ENCODE measurements around the gene OPRD1.
A peak's percentile ranks its signal among the peaks of the same experiment; 100 is the strongest.

The OPRD1 gene

GRCh38 chr1:28882009-28882628 is 70.1 kb downstream of the OPRD1 start:
- Histone ChIP-seq H3K27me3 (ENCODE audit: control insufficient read depth, insufficient read depth, low read length) (no peaks in the 10 kb centered on the region), H3K27ac (ENCODE audit: low read depth, low read length) (no peak overlapping the region), H3K4me1 (ENCODE audit: control insufficient read depth, insufficient read depth, low read length) (peaks cover 12% of the 10 kb centered on the region), H3K9ac (ENCODE audit: low read length) (no peak overlapping the region), H3K4me3 (ENCODE audit: low read length) (no peak overlapping the region), H3K36me3 (ENCODE audit: control insufficient read depth, insufficient read depth, low read length) (no peaks in the 10 kb centered on the region)

DNA sequence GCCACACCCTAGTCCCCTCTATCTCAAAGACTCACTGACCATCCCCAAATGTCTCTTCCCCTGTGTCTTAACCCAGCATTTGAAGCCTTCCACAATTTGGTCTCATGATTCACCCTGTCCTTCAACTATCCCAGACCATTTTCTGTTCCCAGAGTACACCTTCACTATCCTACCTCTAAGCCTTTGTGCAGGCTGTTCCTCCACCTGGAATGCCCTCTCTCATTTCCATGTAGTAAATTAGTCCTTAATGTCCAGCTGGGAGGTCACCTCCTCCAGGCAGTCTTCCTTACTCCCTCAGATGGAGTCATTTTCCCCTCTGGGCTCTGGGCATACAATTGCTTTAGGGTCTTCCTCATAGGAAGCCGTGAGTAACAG is 71.3 kb downstream of the OPRD1 start:
- Histone ChIP-seq H3K27ac (ENCODE audit: low read depth, low read length) (no peak overlapping the region), H3K36me3 (ENCODE audit: control insufficient read depth, insufficient read depth, low read length) (no peaks in the 10 kb centered on the region), H3K9ac (ENCODE audit: low read length) (no peak overlapping the region), H3K27me3 (ENCODE audit: control insufficient read depth, insufficient read depth, low read length) (no peaks in the 10 kb centered on the region), H3K4me1 (ENCODE audit: control insufficient read depth, insufficient read depth, low read length) (peaks cover 12% of the 10 kb centered on the region), H3K4me3 (ENCODE audit: low read length) (no peak overlapping the region)

GRCh38 chr1:28885472-28885877 is 73.5 kb downstream of the OPRD1 start:
- Histone ChIP-seq H3K9ac (ENCODE audit: low read length) (no peak overlapping the region), H3K27me3 (ENCODE audit: control insufficient read depth, insufficient read depth, low read length) (no peaks in the 10 kb centered on the region), H3K4me1 (ENCODE audit: control insufficient read depth, insufficient read depth, low read length) (peaks cover 12% of the 10 kb centered on the region), H3K36me3 (ENCODE audit: control insufficient read depth, insufficient read depth, low read length) (no peaks in the 10 kb centered on the region), H3K27ac (ENCODE audit: low read depth, low read length) (peak overlapping the region; percentile 56), H3K4me3 (ENCODE audit: low read length) (no peak overlapping the region)

- Histone ChIP-seq H3K4me1 (ENCODE audit: control insufficient read depth, insufficient read depth, low read length) (peaks cover 12% of the 10 kb centered on the region), H3K27ac (ENCODE audit: low read depth, low read length) (peak overlapping the region; percentile 41), H3K36me3 (ENCODE audit: control insufficient read depth, insufficient read depth, low read length) (no peaks in the 10 kb centered on the region), H3K27me3 (ENCODE audit: control insufficient read depth, insufficient read depth, low read length) (no peaks in the 10 kb centered on the region), H3K4me3 (ENCODE audit: low read length) (peak overlapping the region; percentile 95), H3K9ac (ENCODE audit: low read length) (no peak overlapping the region)
Observed at GRCh38 chr1:28885977-28886730, 74.2 kb downstream of the OPRD1 start.

GRCh38 chr1:28886731-28887418 is 74.9 kb downstream of the OPRD1 start:
- Histone ChIP-seq H3K9ac (ENCODE audit: low read length) (peak overlapping the region; percentile 80), H3K27ac (ENCODE audit: low read depth, low read length) (peak overlapping the region; percentile 41), H3K4me1 (ENCODE audit: control insufficient read depth, insufficient read depth, low read length) (peaks cover 12% of the 10 kb centered on the region), H3K36me3 (ENCODE audit: control insufficient read depth, insufficient read depth, low read length) (no peaks in the 10 kb centered on the region), H3K4me3 (ENCODE audit: low read length) (peak overlapping the region; percentile 95), H3K27me3 (ENCODE audit: control insufficient read depth, insufficient read depth, low read length) (no peaks in the 10 kb centered on the region)

GRCh38 chr1:28887419-28887834 is 75.5 kb downstream of the OPRD1 start:
- Histone ChIP-seq H3K36me3 (ENCODE audit: control insufficient read depth, insufficient read depth, low read length) (no peaks in the 10 kb centered on the region), H3K4me1 (ENCODE audit: control insufficient read depth, insufficient read depth, low read length) (peaks cover 9% of the 10 kb centered on the region), H3K9ac (ENCODE audit: low read length) (peak overlapping the region; percentile 80), H3K27me3 (ENCODE audit: control insufficient read depth, insufficient read depth, low read length) (no peaks in the 10 kb centered on the region), H3K27ac (ENCODE audit: low read depth, low read length) (peak overlapping the region; percentile 41), H3K4me3 (ENCODE audit: low read length) (peak overlapping the region; percentile 95)

GRCh38 chr1:28887835-28888682 is 76.1 kb downstream of the OPRD1 start:
- Histone ChIP-seq H3K9ac (ENCODE audit: low read length) (peak overlapping the region; percentile 61), H3K4me3 (ENCODE audit: low read length) (peak overlapping the region; percentile 95), H3K4me1 (ENCODE audit: control insufficient read depth, insufficient read depth, low read length) (peaks cover 7% of the 10 kb centered on the region), H3K27ac (ENCODE audit: low read depth, low read length) (peak overlapping the region; percentile 41), H3K36me3 (ENCODE audit: control insufficient read depth, insufficient read depth, low read length) (no peaks in the 10 kb centered on the region), H3K27me3 (ENCODE audit: control insufficient read depth, insufficient read depth, low read length) (no peaks in the 10 kb centered on the region)

DNA sequence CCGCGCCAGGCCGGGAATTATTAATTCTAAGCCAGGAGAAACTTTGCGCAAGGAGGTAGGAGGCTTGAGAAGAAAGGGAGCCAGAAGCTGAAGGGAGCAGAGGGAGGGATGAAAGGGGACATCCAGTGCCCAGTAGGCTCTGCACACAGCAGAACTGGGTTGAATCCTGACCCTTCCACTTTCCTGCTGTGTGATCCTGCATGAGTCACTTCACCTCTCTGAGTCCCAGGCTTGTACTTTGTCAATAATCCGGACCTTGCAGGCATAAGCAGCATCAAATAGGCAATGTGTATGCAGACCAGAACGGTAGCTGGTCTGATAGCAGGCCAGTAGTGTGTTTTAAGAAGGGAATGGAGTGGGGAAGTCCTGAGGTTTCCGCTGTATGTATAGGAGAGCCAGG is 76.9 kb downstream of the OPRD1 start:
- Histone ChIP-seq H3K4me3 (ENCODE audit: low read length) (no peak overlapping the region), H3K4me1 (ENCODE audit: control insufficient read depth, insufficient read depth, low read length) (peaks cover 7% of the 10 kb centered on the region), H3K9ac (ENCODE audit: low read length) (no peak overlapping the region), H3K27ac (ENCODE audit: low read depth, low read length) (no peak overlapping the region), H3K36me3 (ENCODE audit: control insufficient read depth, insufficient read depth, low read length) (peaks cover 2% of the 10 kb centered on the region), H3K27me3 (ENCODE audit: control insufficient read depth, insufficient read depth, low read length) (no peaks in the 10 kb centered on the region)

- Histone ChIP-seq H3K27me3 (ENCODE audit: control insufficient read depth, insufficient read depth, low read length) (no peaks in the 10 kb centered on the region), H3K27ac (ENCODE audit: low read depth, low read length) (no peak overlapping the region), H3K4me3 (ENCODE audit: low read length) (no peak overlapping the region), H3K9ac (ENCODE audit: low read length) (no peak overlapping the region), H3K36me3 (ENCODE audit: control insufficient read depth, insufficient read depth, low read length) (peaks cover 2% of the 10 kb centered on the region), H3K4me1 (ENCODE audit: control insufficient read depth, insufficient read depth, low read length) (peaks cover 7% of the 10 kb centered on the region)
Observed at GRCh38 chr1:28889357-28889756, 77.4 kb downstream of the OPRD1 start.

- no peak overlapping the region for H3K27ac ChIP-seq (ENCODE audit: low read depth, low read length)
Observed at GRCh38 chr1:28890435-28890834, 78.5 kb downstream of the OPRD1 start.

GRCh38 chr1:28890836-28891235 is 78.9 kb downstream of the OPRD1 start:
- H3K27me3 ChIP-seq (ENCODE audit: control insufficient read depth, insufficient read depth, low read length) = no peaks in the 10 kb centered on the region
- H3K4me3 ChIP-seq (ENCODE audit: low read length) = no peak overlapping the region
- peaks cover 2% of the 10 kb centered on the region for H3K36me3 ChIP-seq (ENCODE audit: control insufficient read depth, insufficient read depth, low read length)
- no peak overlapping the region for H3K9ac ChIP-seq (ENCODE audit: low read length)
- H3K27ac ChIP-seq (ENCODE audit: low read depth, low read length) = no peak overlapping the region
- H3K4me1 ChIP-seq (ENCODE audit: control insufficient read depth, insufficient read depth, low read length) = peaks cover 3% of the 10 kb centered on the region

More at GRCh38 chr1:28890435-28890834, 78.5 kb downstream of the OPRD1 start:
- H3K27me3 ChIP-seq (ENCODE audit: control insufficient read depth, insufficient read depth, low read length) = no peaks in the 10 kb centered on the region
- H3K9ac ChIP-seq (ENCODE audit: low read length) = no peak overlapping the region
- no peak overlapping the region for H3K4me3 ChIP-seq (ENCODE audit: low read length)
- H3K4me1 ChIP-seq (ENCODE audit: control insufficient read depth, insufficient read depth, low read length) = peaks cover 3% of the 10 kb centered on the region
- peaks cover 2% of the 10 kb centered on the region for H3K36me3 ChIP-seq (ENCODE audit: control insufficient read depth, insufficient read depth, low read length)

DNA sequence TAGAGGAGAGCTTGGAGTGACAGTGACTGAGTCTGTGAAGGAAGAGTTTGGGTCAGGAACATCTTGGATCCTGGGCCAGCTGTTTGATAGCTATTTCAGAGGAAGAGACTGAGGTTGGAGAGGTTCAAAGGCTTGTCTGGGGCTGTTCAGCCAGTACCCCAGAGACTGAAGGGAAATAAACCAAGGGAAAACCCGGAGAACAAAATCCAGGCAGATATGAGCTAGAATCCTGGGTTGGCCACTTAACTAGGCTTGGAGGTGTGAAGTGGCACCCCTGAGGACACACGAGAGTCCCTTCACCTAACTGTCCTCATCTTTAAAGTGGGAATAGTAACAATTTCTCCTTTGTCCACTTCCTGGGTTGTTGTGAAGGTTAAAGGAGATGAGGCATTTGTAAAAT is 79.3 kb downstream of the OPRD1 start:
- H3K27me3 ChIP-seq (ENCODE audit: control insufficient read depth, insufficient read depth, low read length) = no peaks in the 10 kb centered on the region
- no peak overlapping the region for H3K27ac ChIP-seq (ENCODE audit: low read depth, low read length)
- no peak overlapping the region for H3K4me3 ChIP-seq (ENCODE audit: low read length)
- H3K36me3 ChIP-seq (ENCODE audit: control insufficient read depth, insufficient read depth, low read length) = peaks cover 2% of the 10 kb centered on the region
- no peak overlapping the region for H3K9ac ChIP-seq (ENCODE audit: low read length)
- H3K4me1 ChIP-seq (ENCODE audit: control insufficient read depth, insufficient read depth, low read length) = peaks cover 3% of the 10 kb centered on the region
